ENCODE data around the gene KATNAL1. TPM values are rescaled to one million over a fixed set of nuclear protein-coding genes. Genes with fewer than 3 reads are reported as not detected.

KATNAL1 gene
- total RNA-seq, 4 donors from 2014 or later: 4.4 to 9.8 (median 6.7) TPM

GRCh38 chr13:30247406-30247805, 59.9 kb downstream of the KATNAL1 start:
- DNase-seq: no peak
- Histone ChIP-seq H3K27ac (no peak overlapping the region), H3K4me3 (no peak overlapping the region), H3K36me3 (no peaks in the 10 kb centered on the region), H3K27me3 (no peaks in the 10 kb centered on the region), H3K4me1 (no peaks in the 10 kb centered on the region), H3K9me3 (peaks cover 6 to 8% of the 10 kb centered on the region in 2 donors)
- WGBS, 2 donors (ENCODE audit: low coverage in 1 of 2): 98 to 100% methylated on average over 2 of the region's 2 CpGs
- intact Hi-C loops (cut with DNase I; ENCODE audit: low total_unique reads) (no loop called here), in situ Hi-C loops (cut with MboI; ENCODE audit: low pct_ligation_motif_present in 1 of 4, low pct_unique_long_range_greater_than_20kb in 1 of 4, low sequenced_read_pairs in 3 of 4) (no loop called here)
- TF ChIP-seq EP300 (IDR thresholded peaks at IDR 0.05; ENCODE audit: low read depth) (no peak), POLR2A (IDR thresholded peaks at IDR 0.05) (no peak), POLR2AphosphoS5 (IDR thresholded peaks at IDR 0.05) (no peak), CTCF (IDR thresholded peaks at IDR 0.05) (no peak)

- in situ Hi-C loops (cut with MboI; ENCODE audit: low pct_ligation_motif_present in 1 of 4, low pct_unique_long_range_greater_than_20kb in 1 of 4, low sequenced_read_pairs in 3 of 4): no loop called here
- TF ChIP-seq POLR2A (IDR thresholded peaks at IDR 0.05) (no peak), POLR2AphosphoS5 (IDR thresholded peaks at IDR 0.05) (no peak), CTCF (IDR thresholded peaks at IDR 0.05) (no peak), EP300 (IDR thresholded peaks at IDR 0.05; ENCODE audit: low read depth) (no peak)
- H3K4me1 ChIP-seq: no peaks in the 10 kb centered on the region
- H3K27ac ChIP-seq: no peak overlapping the region
- DNase-seq: no peak
- H3K36me3 ChIP-seq: no peaks in the 10 kb centered on the region
- H3K27me3 ChIP-seq: no peaks in the 10 kb centered on the region
- WGBS, 2 donors (ENCODE audit: low coverage in 1 of 2): 51 to 59% methylated on average over 2 of the region's 2 CpGs
- H3K4me3 ChIP-seq: no peak overlapping the region
- H3K9me3 ChIP-seq: no peaks in the 10 kb centered on the region
- intact Hi-C loops (cut with DNase I; ENCODE audit: low total_unique reads): no loop called here
These were observed 65.8 kb downstream of the KATNAL1 start for GRCh38 chr13:30241532-30241931.

GRCh38 chr13:30240608-30241007, 66.7 kb downstream of the KATNAL1 start:
- Histone ChIP-seq H3K9me3 (no peaks in the 10 kb centered on the region), H3K27ac (no peak overlapping the region), H3K4me1 (no peaks in the 10 kb centered on the region), H3K27me3 (no peaks in the 10 kb centered on the region), H3K36me3 (no peaks in the 10 kb centered on the region), H3K4me3 (no peak overlapping the region)
- in situ Hi-C loops (cut with MboI; ENCODE audit: low pct_ligation_motif_present in 1 of 4, low pct_unique_long_range_greater_than_20kb in 1 of 4, low sequenced_read_pairs in 3 of 4): no loop called here
- intact Hi-C loops (cut with DNase I; ENCODE audit: low total_unique reads): no loop called here
- DNase-seq: no peak
- 60 to 91% methylated on average over 2 of the region's 2 CpGs for WGBS, 2 donors (ENCODE audit: low coverage in 1 of 2)
- TF ChIP-seq CTCF (IDR thresholded peaks at IDR 0.05) (no peak), POLR2A (IDR thresholded peaks at IDR 0.05) (no peak), EP300 (IDR thresholded peaks at IDR 0.05; ENCODE audit: low read depth) (no peak), POLR2AphosphoS5 (IDR thresholded peaks at IDR 0.05) (no peak)

GRCh38 chr13:30235216-30235615, 72.1 kb downstream of the KATNAL1 start:
- TF ChIP-seq EP300 (IDR thresholded peaks at IDR 0.05; ENCODE audit: low read depth): no peak
- TF ChIP-seq POLR2A (IDR thresholded peaks at IDR 0.05): no peak
- no peak for TF ChIP-seq POLR2AphosphoS5 (IDR thresholded peaks at IDR 0.05)
- no peak for TF ChIP-seq CTCF (IDR thresholded peaks at IDR 0.05)
- intact Hi-C loops (cut with DNase I; ENCODE audit: low total_unique reads) (no loop called here), in situ Hi-C loops (cut with MboI; ENCODE audit: low pct_ligation_motif_present in 1 of 4, low pct_unique_long_range_greater_than_20kb in 1 of 4, low sequenced_read_pairs in 3 of 4) (no loop called here)
- no peak for DNase-seq
- H3K4me3 ChIP-seq: no peak overlapping the region
- no peaks in the 10 kb centered on the region for H3K4me1 ChIP-seq
- no peak overlapping the region for H3K27ac ChIP-seq
- H3K27me3 ChIP-seq: no peaks in the 10 kb centered on the region
- H3K36me3 ChIP-seq: peaks cover 0 to 4% (median 2%) of the 10 kb centered on the region in 4 donors
- WGBS, 2 donors (ENCODE audit: low coverage in 1 of 2): 60 to 94% methylated on average over 1 of the region's 1 CpG
- no peaks in the 10 kb centered on the region for H3K9me3 ChIP-seq

Data from transverse colon (tissue), 4 donors.